ENCODE results near the gene LPAR2.
"Not testable (repeated sequence)": the region's sequence is repeated elsewhere in the genome, so short reads cannot be mapped to it uniquely, and the experiment has no call there.

LPAR2 gene

GRCh38 chr19:19610376-19611202 is 17.4 kb downstream of the LPAR2 start:
- DNase-seq, result no peak
- intact Hi-C loops (cut with DNase I), result no loop called here

GRCh38 chr19:19606686-19607085 is 21.3 kb downstream of the LPAR2 start:
- intact Hi-C loops (cut with DNase I); DNase-seq: not testable (repeated sequence)

GRCh38 chr19:19606021-19606420 is 22.0 kb downstream of the LPAR2 start:
- peak in 17 of 42 donors; percentile 4 to 60 (median 28) for DNase-seq
- intact Hi-C loops (cut with DNase I), result no loop called here

GRCh38 chr19:19602713-19603324 is 25.2 kb downstream of the LPAR2 start:
- intact Hi-C loops (cut with DNase I), result no loop called here
- DNase-seq, result no peak

DNA sequence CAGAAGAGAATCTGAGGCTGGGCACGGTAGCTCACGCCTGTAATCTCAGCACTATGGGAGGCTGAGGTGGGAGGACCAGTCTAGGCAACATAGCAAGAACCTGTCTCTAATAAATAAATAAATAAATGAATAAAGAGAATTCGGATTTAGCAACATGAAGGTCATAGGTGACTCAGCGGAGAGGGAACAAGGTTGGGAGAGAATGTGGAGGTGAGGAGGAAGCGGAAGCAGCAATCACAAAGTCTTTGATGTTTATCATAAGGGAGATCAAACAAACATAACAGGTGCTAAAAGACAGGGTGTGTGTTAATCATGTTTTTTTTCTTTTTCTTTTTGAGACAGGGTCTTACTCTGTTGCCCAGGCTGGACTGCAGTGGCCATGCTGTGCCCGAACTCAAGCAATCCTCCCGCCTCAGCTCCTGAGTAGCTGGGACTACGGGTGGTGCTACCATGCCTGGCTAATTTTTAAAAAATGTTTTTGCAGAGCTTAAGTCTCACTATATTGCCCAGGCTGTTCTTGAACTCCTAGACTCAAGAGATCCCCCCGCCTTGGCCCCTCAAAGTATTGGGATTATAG is 25.8 kb downstream of the LPAR2 start:
- intact Hi-C loops (cut with DNase I), result no loop called here
- no peak for DNase-seq

- no peak for DNase-seq
- intact Hi-C loops (cut with DNase I), result no loop called here
Observed at GRCh38 chr19:19600793-19601330, 27.2 kb downstream of the LPAR2 start.

- intact Hi-C loops (cut with DNase I); DNase-seq: not testable (repeated sequence)
Observed at GRCh38 chr19:19598728-19599451, 29.1 kb downstream of the LPAR2 start.

DNA sequence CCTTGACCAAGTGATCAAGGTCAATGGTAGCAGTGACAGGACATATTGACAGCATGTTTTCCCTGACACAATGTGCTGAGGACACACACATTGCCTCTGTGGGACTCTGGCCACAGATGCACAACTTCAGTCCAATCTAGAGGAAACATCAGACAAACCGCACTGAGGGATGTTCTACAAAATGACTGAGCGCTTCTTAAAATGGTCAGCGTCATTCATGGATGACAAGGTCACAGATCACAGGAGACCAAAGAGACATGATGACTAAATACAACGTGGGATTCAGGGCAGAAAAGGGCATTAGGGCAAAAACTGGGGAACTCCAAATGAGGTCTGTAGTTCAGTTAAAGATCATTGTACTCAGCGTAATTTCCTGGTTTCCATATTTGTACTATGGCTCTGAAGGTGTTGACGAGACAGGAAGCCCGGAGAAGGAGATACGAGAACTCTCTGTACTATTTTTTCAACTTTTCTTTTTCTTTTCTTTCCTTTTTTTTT is 30.2 kb downstream of the LPAR2 start:
- no peak for DNase-seq
- intact Hi-C loops (cut with DNase I), result no loop called here

GRCh38 chr19:19595171-19595701 is 32.8 kb downstream of the LPAR2 start:
- intact Hi-C loops (cut with DNase I), result no loop called here
- DNase-seq, result no peak

DNA sequence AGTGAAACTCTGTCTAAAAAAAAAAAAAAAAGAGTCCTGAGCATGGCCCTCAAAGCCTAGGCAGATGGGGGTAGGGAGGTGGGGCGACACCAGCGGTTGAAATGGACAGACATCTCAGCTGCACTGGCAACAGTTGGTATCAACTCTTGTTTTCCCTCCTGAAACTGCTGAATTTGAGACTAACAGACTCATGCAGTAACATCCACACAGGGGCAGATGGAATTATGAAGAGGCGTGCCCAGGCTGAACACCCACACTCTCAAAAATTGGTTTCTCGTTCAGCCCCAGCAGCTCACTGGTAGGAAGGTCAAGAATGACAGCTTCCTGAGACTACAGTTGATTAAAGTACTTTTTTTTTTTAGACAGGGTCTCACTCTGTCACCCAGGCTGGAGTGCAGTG is 33.6 kb downstream of the LPAR2 start:
- intact Hi-C loops (cut with DNase I), result no loop called here
- peak in 3 of 42 donors; percentile 39 to 53 (median 45) for DNase-seq

GRCh38 chr19:19592690-19593089 is 35.3 kb downstream of the LPAR2 start:
- intact Hi-C loops (cut with DNase I), result no loop called here
- no peak for DNase-seq

DNA sequence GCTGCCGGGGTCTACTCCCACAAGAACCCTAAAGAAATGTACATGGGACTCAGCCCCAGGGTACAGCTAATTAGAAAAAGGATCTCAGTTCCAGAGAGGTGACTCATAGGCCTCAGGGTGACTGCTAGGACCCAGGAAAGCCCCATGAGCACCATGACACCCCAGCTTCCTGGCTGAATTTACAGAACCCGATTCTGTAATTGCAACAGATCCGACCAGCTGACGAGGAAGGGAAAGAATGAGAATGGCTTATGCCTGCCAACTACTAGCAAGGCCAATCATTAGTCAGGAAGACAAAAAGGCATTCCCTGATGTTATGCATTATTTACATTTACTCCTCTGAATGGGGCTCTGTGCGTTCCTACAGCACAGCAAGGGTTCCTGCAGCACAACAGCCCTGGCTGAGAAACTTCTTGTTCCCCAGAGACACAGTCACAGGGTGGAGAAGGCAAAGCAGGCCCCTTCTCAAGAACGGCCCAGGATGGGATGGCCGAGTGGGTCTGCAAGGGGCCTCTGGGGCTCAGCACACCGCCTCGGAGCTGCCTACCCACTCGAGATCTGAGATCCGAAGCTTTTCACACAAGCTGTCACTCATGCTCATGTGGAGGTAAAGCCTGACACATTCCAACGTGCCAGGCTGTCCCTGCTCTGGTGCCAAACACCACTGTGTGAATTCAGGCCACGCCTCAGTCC is 36.7 kb downstream of the LPAR2 start:
- intact Hi-C loops (cut with DNase I), result no loop called here
- peak in 5 of 42 donors; percentile 6 to 59 (median 14) for DNase-seq

DNA sequence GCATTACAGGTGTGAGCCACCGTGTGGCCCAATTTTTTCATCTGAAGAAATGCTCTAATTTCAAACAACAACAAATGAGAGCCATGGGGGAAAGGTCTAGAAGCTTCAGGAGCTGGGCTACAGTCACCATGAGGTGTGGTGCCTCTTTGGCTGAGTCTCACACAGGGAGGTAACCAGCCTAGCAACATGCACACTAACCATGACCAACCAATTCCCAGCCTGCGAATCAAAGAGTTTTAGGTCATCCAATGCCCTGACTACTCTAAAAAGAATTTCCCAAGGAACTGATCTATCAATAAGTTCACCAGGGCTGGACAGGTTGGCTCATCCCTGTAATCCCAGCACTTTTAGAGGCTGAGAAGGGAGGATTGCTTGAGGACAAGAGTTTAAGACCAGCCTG is 39.5 kb downstream of the LPAR2 start:
- DNase-seq, result no peak
- intact Hi-C loops (cut with DNase I), result no loop called here

GRCh38 chr19:19587771-19588170 is 40.2 kb downstream of the LPAR2 start:
- intact Hi-C loops (cut with DNase I), result no loop called here
- DNase-seq, result peak in 29 of 42 donors; percentile 11 to 60 (median 23)

GRCh38 chr19:19584356-19584755 is 43.7 kb downstream of the LPAR2 start:
- intact Hi-C loops (cut with DNase I), result no loop called here

DNA sequence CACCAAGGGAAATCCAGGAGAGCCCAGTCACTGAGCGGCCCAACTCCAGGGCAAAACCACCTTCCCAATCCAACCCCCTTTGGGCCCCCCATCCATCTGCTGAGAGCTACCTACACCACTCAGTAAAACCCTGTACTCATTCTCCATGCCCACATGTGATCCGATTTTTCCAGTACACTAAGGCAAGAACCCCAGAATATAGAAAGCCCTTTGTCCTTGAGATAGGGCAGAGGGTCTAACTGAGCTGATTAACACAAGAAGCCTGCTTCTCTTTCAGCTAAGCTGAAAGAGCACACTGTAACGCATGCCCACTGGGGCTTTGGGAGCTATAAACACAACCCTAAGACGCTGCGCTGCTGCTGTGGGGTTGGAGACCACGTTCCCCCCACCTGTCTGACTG is 45.5 kb downstream of the LPAR2 start:
- intact Hi-C loops (cut with DNase I), result no loop called here
- no peak for DNase-seq

More at GRCh38 chr19:19584356-19584755, 43.7 kb downstream of the LPAR2 start:
- no peak for DNase-seq

GRCh38 chr19:19581391-19581790 is 46.6 kb downstream of the LPAR2 start:
- intact Hi-C loops (cut with DNase I), result no loop called here
- no peak for DNase-seq

DNA sequence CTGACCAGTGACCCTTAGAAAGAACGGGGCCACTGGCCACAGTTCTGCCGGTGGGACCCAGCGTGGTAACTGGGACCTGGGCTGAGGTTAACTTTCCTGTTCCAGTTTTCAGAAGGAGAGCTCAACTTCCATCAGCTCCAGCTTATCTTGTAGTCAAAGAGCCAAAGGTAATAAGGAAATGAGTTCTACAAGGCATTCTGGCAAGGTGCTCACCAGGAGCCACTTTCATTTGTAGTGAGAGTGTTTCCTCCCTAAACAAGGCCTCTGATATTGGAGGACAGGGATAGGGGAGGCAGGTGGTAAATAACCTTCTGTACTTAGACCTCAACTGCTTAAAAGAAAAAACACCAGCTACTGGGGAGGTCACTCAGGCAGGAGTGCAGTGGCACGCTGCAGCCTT is 47.6 kb downstream of the LPAR2 start:
- intact Hi-C loops (cut with DNase I), result no loop called here
- DNase-seq, result no peak
